Activated CD4-positive, alpha-beta T cell treated with anti-CD3 and anti-CD28 coated beads for 36 hours (primary cell): Measurements from ENCODE around the gene DDX10. TPM values are rescaled to one million over a fixed set of nuclear protein-coding genes. Genes with fewer than 3 reads are reported as not detected.
"Not testable (repeated sequence)": the region's sequence is repeated elsewhere in the genome, so short reads cannot be mapped to it uniquely, and the experiment has no call there.

Experiments used
- ATAC-seq: fragments of 200-7000 bp; cut with Tn5 transposase; one replicate; pipeline ENCODE4 v1.10.0; 2021; ENCODE audit warnings: mild to moderate bottlenecking, moderate library complexity
- CTCF ChIA-PET: fragments of 350-600 bp; sonication (Branson Sonifier 250); formaldehyde crosslinking; loops from one replicate; lab custom pipeline; 2021; ENCODE audit warnings: antibody characterized with exemption; lab: Charles Lee
- POLR2A ChIA-PET: fragments of 350-600 bp; sonication (Branson Sonifier 250); formaldehyde crosslinking; loops from one replicate; lab custom pipeline; 2021; ENCODE audit warnings: antibody characterized with exemption, inconsistent platforms; lab: Charles Lee
- DNase-seq: peaks from one replicate; pipeline ENCODE4 v3.0.0-alpha.2; 2020
- H3K27ac Mint-ChIP-seq: one replicate; pipeline ENCODE4 v1.8.0; 2021; ENCODE audit warnings: mixed read lengths
- H3K27me3 Mint-ChIP-seq: one replicate; pipeline ENCODE4 v1.8.0; 2021; ENCODE audit warnings: mixed read lengths
- H3K36me3 Mint-ChIP-seq: one replicate; pipeline ENCODE4 v1.8.0; 2021; ENCODE audit warnings: low read depth, mixed read lengths
- H3K4me1 Mint-ChIP-seq: one replicate; pipeline ENCODE4 v1.8.0; 2021; ENCODE audit warnings: mixed read lengths
- H3K4me3 Mint-ChIP-seq: one replicate; pipeline ENCODE4 v1.8.0; 2021; ENCODE audit warnings: mild to moderate bottlenecking, moderate library complexity, mixed read lengths
- H3K9me3 Mint-ChIP-seq: one replicate; pipeline ENCODE4 v1.8.0; 2021; ENCODE audit warnings: low read depth, mixed read lengths
- intact Hi-C, 2 experiments: fragments of 100-400 bp; cut with DNase I in 1 of 2; cut with micrococcal nuclease in 1 of 2; formaldehyde crosslinking; loops; one replicate each; pipeline versions ENCODE4 v1.14.2 to v1.15.1; 2022 to 2024; cut with DNase I, micrococcal nuclease
- total RNA-seq, 2 experiments: library from RNA; stranded (reverse); gene quantifications; one replicate each; pipeline ENCODE4 v1.2.3, GENCODE V29; 2021

DDX10 gene
- total RNA-seq, 2 experiments from 2014 or later, result 45.8 to 50.9 TPM

- no peak overlapping the region for H3K4me3 Mint-ChIP-seq
- CTCF ChIA-PET, result interaction anchor here (0.5 kb wide), 1 partner anchor 182 kb away, joined by 3 read pairs; no protein-coding TSS in a partner anchor
- DNase-seq (no peak), ATAC-seq (no peak)
- no peak overlapping the region for H3K27ac Mint-ChIP-seq
- peaks cover 10% of the 10 kb centered on the region for H3K36me3 Mint-ChIP-seq
- POLR2A ChIA-PET, result no interaction called here
- intact Hi-C loops, result no loop called here
- H3K27me3 Mint-ChIP-seq, result no peaks in the 10 kb centered on the region
- H3K4me1 Mint-ChIP-seq, result peaks cover 4% of the 10 kb centered on the region
- H3K9me3 Mint-ChIP-seq, result peaks cover 2% of the 10 kb centered on the region
Observed at GRCh38 chr11:108796551-108796950, 131.7 kb downstream of the DDX10 start.

- ChIA-PET CTCF (no interaction called here), POLR2A (no interaction called here)
- Mint-ChIP-seq H3K4me1 (peaks cover 3% of the 10 kb centered on the region), H3K4me3 (no peak overlapping the region), H3K27ac (no peak overlapping the region), H3K9me3 (peaks cover 2% of the 10 kb centered on the region), H3K36me3 (peaks cover 10% of the 10 kb centered on the region), H3K27me3 (no peaks in the 10 kb centered on the region)
- ATAC-seq, result no peak
- no peak for DNase-seq
- intact Hi-C loops, result no loop called here
Observed at GRCh38 chr11:108797578-108798100, 132.8 kb downstream of the DDX10 start.

GRCh38 chr11:108802492-108802891 is 137.6 kb downstream of the DDX10 start:
- Mint-ChIP-seq H3K27me3 (no peaks in the 10 kb centered on the region), H3K9me3 (no peaks in the 10 kb centered on the region), H3K4me3 (no peak overlapping the region), H3K4me1 (no peaks in the 10 kb centered on the region), H3K27ac (no peak overlapping the region), H3K36me3 (peaks cover 2% of the 10 kb centered on the region)
- no peak for ATAC-seq
- DNase-seq, result no peak
- ChIA-PET CTCF (no interaction called here), POLR2A (no interaction called here)
- intact Hi-C loops, result loop anchor here in 1 of 2 experiments (1.0 kb wide), 1 partner anchor 8 kb away; no protein-coding TSS in a partner anchor

GRCh38 chr11:108803776-108804175 is 138.9 kb downstream of the DDX10 start:
- no peaks in the 10 kb centered on the region for H3K4me1 Mint-ChIP-seq

GRCh38 chr11:108804511-108804910 is 139.6 kb downstream of the DDX10 start:
- POLR2A ChIA-PET, result no interaction called here
- Mint-ChIP-seq H3K9me3 (no peaks in the 10 kb centered on the region), H3K4me1 (peaks cover 4% of the 10 kb centered on the region), H3K36me3 (peaks cover 7% of the 10 kb centered on the region), H3K27ac (no peak overlapping the region), H3K4me3 (no peak overlapping the region), H3K27me3 (no peaks in the 10 kb centered on the region)
- intact Hi-C loops, result no loop called here
- DNase-seq (no peak), ATAC-seq (no peak)
- CTCF ChIA-PET, result interaction anchor here (0.6 kb wide), 1 partner anchor 13 kb away, joined by 3 read pairs; no protein-coding TSS in a partner anchor

More at GRCh38 chr11:108803776-108804175, 138.9 kb downstream of the DDX10 start:
- no peak for DNase-seq
- Mint-ChIP-seq H3K4me3 (no peak overlapping the region), H3K27ac (no peak overlapping the region), H3K9me3 (no peaks in the 10 kb centered on the region), H3K27me3 (no peaks in the 10 kb centered on the region), H3K36me3 (peaks cover 2% of the 10 kb centered on the region)
- CTCF ChIA-PET, result interaction anchor here (0.6 kb wide), 2 partner anchors 13 to 57 kb away, joined by 3 read pairs; no protein-coding TSS in a partner anchor
- intact Hi-C loops, result no loop called here
- no peak for ATAC-seq
- POLR2A ChIA-PET, result no interaction called here

- Mint-ChIP-seq H3K36me3 (peaks cover 9% of the 10 kb centered on the region), H3K27me3 (no peaks in the 10 kb centered on the region), H3K4me1 (peaks cover 4% of the 10 kb centered on the region), H3K4me3 (no peak overlapping the region), H3K27ac (no peak overlapping the region), H3K9me3 (no peaks in the 10 kb centered on the region)
- CTCF ChIA-PET, result no interaction called here
- POLR2A ChIA-PET, result no interaction called here
- intact Hi-C loops, result no loop called here
- ATAC-seq (no peak), DNase-seq (no peak)
Observed at GRCh38 chr11:108805030-108805429, 140.2 kb downstream of the DDX10 start.

GRCh38 chr11:108807262-108807661 is 142.4 kb downstream of the DDX10 start:
- DNase-seq (no peak), ATAC-seq (no peak)
- intact Hi-C loops, result no loop called here
- POLR2A ChIA-PET, result no interaction called here
- Mint-ChIP-seq H3K4me1 (peaks cover 4% of the 10 kb centered on the region), H3K4me3 (no peak overlapping the region), H3K9me3 (no peaks in the 10 kb centered on the region), H3K36me3 (peaks cover 12% of the 10 kb centered on the region), H3K27me3 (no peaks in the 10 kb centered on the region), H3K27ac (no peak overlapping the region)
- CTCF ChIA-PET, result no interaction called here

GRCh38 chr11:108813086-108813485 is 148.2 kb downstream of the DDX10 start:
- intact Hi-C loops, result no loop called here
- H3K27me3 Mint-ChIP-seq, result no peaks in the 10 kb centered on the region
- H3K36me3 Mint-ChIP-seq, result peaks cover 15% of the 10 kb centered on the region
- no peaks in the 10 kb centered on the region for H3K9me3 Mint-ChIP-seq
- ATAC-seq, result no peak
- no peak for DNase-seq
- H3K27ac Mint-ChIP-seq, result no peak overlapping the region
- H3K4me1 Mint-ChIP-seq, result peaks cover 4% of the 10 kb centered on the region
- CTCF ChIA-PET, result no interaction called here
- H3K4me3 Mint-ChIP-seq, result no peak overlapping the region
- POLR2A ChIA-PET, result no interaction called here

GRCh38 chr11:108817976-108818375 is 153.1 kb downstream of the DDX10 start:
- DNase-seq, result no peak
- Mint-ChIP-seq H3K27ac (no peak overlapping the region), H3K9me3 (no peaks in the 10 kb centered on the region), H3K4me3 (no peak overlapping the region), H3K4me1 (no peaks in the 10 kb centered on the region), H3K36me3 (peaks cover 3% of the 10 kb centered on the region), H3K27me3 (no peaks in the 10 kb centered on the region)
- POLR2A ChIA-PET, result no interaction called here
- ATAC-seq, result no peak
- intact Hi-C loops, result no loop called here
- CTCF ChIA-PET, result no interaction called here

GRCh38 chr11:108818971-108819370 is 154.1 kb downstream of the DDX10 start:
- Mint-ChIP-seq H3K9me3 (no peaks in the 10 kb centered on the region), H3K27ac (no peak overlapping the region), H3K4me1 (no peaks in the 10 kb centered on the region), H3K4me3 (no peak overlapping the region), H3K36me3 (peaks cover 3% of the 10 kb centered on the region), H3K27me3 (no peaks in the 10 kb centered on the region)
- intact Hi-C loops, result no loop called here
- CTCF ChIA-PET, result no interaction called here
- no peak for ATAC-seq
- POLR2A ChIA-PET, result no interaction called here
- DNase-seq, result no peak

- ChIA-PET POLR2A (no interaction called here), CTCF (no interaction called here)
- H3K36me3 Mint-ChIP-seq, result peaks cover 3% of the 10 kb centered on the region
- no peak overlapping the region for H3K4me3 Mint-ChIP-seq
- no peaks in the 10 kb centered on the region for H3K4me1 Mint-ChIP-seq
- H3K9me3 Mint-ChIP-seq, result no peaks in the 10 kb centered on the region
- ATAC-seq (no peak), DNase-seq (no peak)
- intact Hi-C loops, result no loop called here
- no peaks in the 10 kb centered on the region for H3K27me3 Mint-ChIP-seq
- H3K27ac Mint-ChIP-seq, result no peak overlapping the region
Observed at GRCh38 chr11:108819957-108820356, 155.1 kb downstream of the DDX10 start.

GRCh38 chr11:108823960-108824359 is 159.1 kb downstream of the DDX10 start:
- H3K4me3 Mint-ChIP-seq, H3K4me1 Mint-ChIP-seq, intact Hi-C loops, DNase-seq, H3K27me3 Mint-ChIP-seq, H3K9me3 Mint-ChIP-seq, CTCF ChIA-PET, H3K36me3 Mint-ChIP-seq, ATAC-seq, H3K27ac Mint-ChIP-seq, POLR2A ChIA-PET: not testable (repeated sequence)
